Activated T-helper 17 cell treated with anti-CD3 and anti-CD28 coated beads, Interleukin-2, amount 50 U/mL, for 72 hours (primary cell): ENCODE measurements around the gene RPL28. TPM values are rescaled to one million over a fixed set of nuclear protein-coding genes. Genes with fewer than 3 reads are reported as not detected.
"Not testable (repeated sequence)": the region's sequence is repeated elsewhere in the genome, so short reads cannot be mapped to it uniquely, and the experiment has no call there.

Experiments used
- ATAC-seq: fragments of 150-1000 bp; cut with Tn5 transposase; replicated peaks from 2 replicates; pipeline ENCODE4 v1.10.0; 2021; ENCODE audit warnings: mild to moderate bottlenecking, moderate library complexity
- H3K27ac Mint-ChIP-seq: one replicate; pipeline ENCODE4 v1.8.0; 2022; ENCODE audit warnings: mixed read lengths
- H3K27me3 Mint-ChIP-seq: one replicate; pipeline ENCODE4 v1.8.0; 2022; ENCODE audit warnings: mixed read lengths
- H3K36me3 Mint-ChIP-seq: one replicate; pipeline ENCODE4 v1.8.0; 2022; ENCODE audit warnings: low read depth, mild to moderate bottlenecking, mixed read lengths
- H3K4me1 Mint-ChIP-seq: one replicate; pipeline ENCODE4 v1.8.0; 2022; ENCODE audit warnings: mixed read lengths
- H3K4me3 Mint-ChIP-seq: one replicate; pipeline ENCODE4 v1.8.0; 2022; ENCODE audit warnings: mild to moderate bottlenecking, mixed read lengths
- H3K9me3 Mint-ChIP-seq: one replicate; pipeline ENCODE4 v1.8.0; 2022; ENCODE audit warnings: mixed read lengths
- total RNA-seq, 2 donors: library from RNA; stranded (reverse); gene quantifications; one replicate each; pipeline ENCODE4 v1.2.3, GENCODE V29; 2022

The RPL28 gene
- total RNA-seq, 2 donors from 2014 or later = 2,155 to 2,438 TPM

GRCh38 chr19:55407800-55408532 lies 22.2 kb downstream of the RPL28 start:
- H3K27me3 Mint-ChIP-seq = no peaks in the 10 kb centered on the region
- H3K36me3 Mint-ChIP-seq = peaks cover 53% of the 10 kb centered on the region

GRCh38 chr19:55408533-55408872 lies 22.8 kb downstream of the RPL28 start:
- no peak for ATAC-seq
- no peaks in the 10 kb centered on the region for H3K9me3 Mint-ChIP-seq
- H3K4me1 Mint-ChIP-seq = peaks cover 14% of the 10 kb centered on the region
- peaks cover 47% of the 10 kb centered on the region for H3K36me3 Mint-ChIP-seq
- no peaks in the 10 kb centered on the region for H3K27me3 Mint-ChIP-seq
- peak overlapping the region; percentile 98 for H3K27ac Mint-ChIP-seq
- H3K4me3 Mint-ChIP-seq = peak overlapping the region; percentile 97

More at GRCh38 chr19:55407800-55408532, 22.2 kb downstream of the RPL28 start:
- Mint-ChIP-seq H3K27ac (peak overlapping the region; percentile 98), H3K9me3 (no peaks in the 10 kb centered on the region), H3K4me1 (peaks cover 14% of the 10 kb centered on the region), H3K4me3 (peak overlapping the region; percentile 97)
- ATAC-seq = peak; percentile 94

- not testable (repeated sequence) for H3K9me3 Mint-ChIP-seq, ATAC-seq, H3K27me3 Mint-ChIP-seq
- H3K36me3 Mint-ChIP-seq = peaks cover 40% of the 10 kb centered on the region
- peaks cover 14% of the 10 kb centered on the region for H3K4me1 Mint-ChIP-seq
- H3K4me3 Mint-ChIP-seq = peak overlapping the region; percentile 97
- peak overlapping the region; percentile 98 for H3K27ac Mint-ChIP-seq
These were observed 23.4 kb downstream of the RPL28 start for GRCh38 chr19:55409179-55409578.

GRCh38 chr19:55410168-55410567 lies 24.4 kb downstream of the RPL28 start:
- no peak overlapping the region for H3K27ac Mint-ChIP-seq
- H3K4me3 Mint-ChIP-seq = no peak overlapping the region
- peaks cover 31% of the 10 kb centered on the region for H3K36me3 Mint-ChIP-seq
- no peak for ATAC-seq
- H3K9me3 Mint-ChIP-seq = no peaks in the 10 kb centered on the region
- H3K4me1 Mint-ChIP-seq = peaks cover 14% of the 10 kb centered on the region
- no peaks in the 10 kb centered on the region for H3K27me3 Mint-ChIP-seq

GRCh38 chr19:55418185-55418584 lies 32.5 kb downstream of the RPL28 start:
- Mint-ChIP-seq H3K9me3 (no peaks in the 10 kb centered on the region), H3K4me1 (peaks cover 3% of the 10 kb centered on the region), H3K27me3 (no peaks in the 10 kb centered on the region), H3K36me3 (no peaks in the 10 kb centered on the region), H3K4me3 (no peak overlapping the region), H3K27ac (no peak overlapping the region)
- peak; percentile 85 for ATAC-seq

GRCh38 chr19:55419103-55419502 lies 33.4 kb downstream of the RPL28 start:
- Mint-ChIP-seq H3K27me3 (no peaks in the 10 kb centered on the region), H3K4me1 (peaks cover 3% of the 10 kb centered on the region), H3K4me3 (no peak overlapping the region), H3K36me3 (no peaks in the 10 kb centered on the region), H3K27ac (no peak overlapping the region), H3K9me3 (no peaks in the 10 kb centered on the region)
- no peak for ATAC-seq

GRCh38 chr19:55419624-55420236 lies 34.0 kb downstream of the RPL28 start:
- peaks cover 1% of the 10 kb centered on the region for H3K27me3 Mint-ChIP-seq
- ATAC-seq = no peak
- no peak overlapping the region for H3K27ac Mint-ChIP-seq
- H3K9me3 Mint-ChIP-seq = no peaks in the 10 kb centered on the region
- no peak overlapping the region for H3K4me3 Mint-ChIP-seq
- H3K36me3 Mint-ChIP-seq = no peaks in the 10 kb centered on the region
- H3K4me1 Mint-ChIP-seq = peaks cover 3% of the 10 kb centered on the region

GRCh38 chr19:55421281-55421680 lies 35.5 kb downstream of the RPL28 start:
- not testable (repeated sequence) for H3K36me3 Mint-ChIP-seq, H3K4me1 Mint-ChIP-seq, H3K27me3 Mint-ChIP-seq, H3K9me3 Mint-ChIP-seq
- peak overlapping the region; percentile 67 for H3K27ac Mint-ChIP-seq
- peak overlapping the region; percentile 26 for H3K4me3 Mint-ChIP-seq
- ATAC-seq = peak; percentile 19

GRCh38 chr19:55423225-55424005 lies 37.7 kb downstream of the RPL28 start:
- Mint-ChIP-seq H3K27me3 (peaks cover 4% of the 10 kb centered on the region), H3K27ac (no peak overlapping the region), H3K4me1 (no peaks in the 10 kb centered on the region), H3K36me3 (no peaks in the 10 kb centered on the region), H3K4me3 (no peak overlapping the region), H3K9me3 (no peaks in the 10 kb centered on the region)
- no peak for ATAC-seq

- H3K9me3 Mint-ChIP-seq = no peaks in the 10 kb centered on the region
- H3K27ac Mint-ChIP-seq = no peak overlapping the region
- no peak overlapping the region for H3K4me3 Mint-ChIP-seq
- peaks cover 9% of the 10 kb centered on the region for H3K27me3 Mint-ChIP-seq
- no peaks in the 10 kb centered on the region for H3K4me1 Mint-ChIP-seq
- ATAC-seq = no peak
- no peaks in the 10 kb centered on the region for H3K36me3 Mint-ChIP-seq
These were observed 38.8 kb downstream of the RPL28 start for GRCh38 chr19:55424518-55424917.

- Mint-ChIP-seq H3K36me3 (no peaks in the 10 kb centered on the region), H3K4me1 (no peaks in the 10 kb centered on the region), H3K27ac (no peak overlapping the region), H3K9me3 (no peaks in the 10 kb centered on the region), H3K27me3 (peaks cover 17% of the 10 kb centered on the region), H3K4me3 (no peak overlapping the region)
- ATAC-seq = no peak
These were observed 40.3 kb downstream of the RPL28 start for GRCh38 chr19:55426042-55426441.

- Mint-ChIP-seq H3K4me3 (no peak overlapping the region), H3K27me3 (peaks cover 26% of the 10 kb centered on the region), H3K9me3 (no peaks in the 10 kb centered on the region), H3K36me3 (no peaks in the 10 kb centered on the region), H3K27ac (no peak overlapping the region), H3K4me1 (no peaks in the 10 kb centered on the region)
- no peak for ATAC-seq
These were observed 45.5 kb downstream of the RPL28 start for GRCh38 chr19:55431183-55431582.

- no peak overlapping the region for H3K4me3 Mint-ChIP-seq
- no peaks in the 10 kb centered on the region for H3K4me1 Mint-ChIP-seq
- H3K27ac Mint-ChIP-seq = no peak overlapping the region
- H3K9me3 Mint-ChIP-seq = no peaks in the 10 kb centered on the region
- peaks cover 26% of the 10 kb centered on the region for H3K27me3 Mint-ChIP-seq
- H3K36me3 Mint-ChIP-seq = no peaks in the 10 kb centered on the region
- ATAC-seq = no peak
These were observed 46.7 kb downstream of the RPL28 start for GRCh38 chr19:55432241-55432959.

- Mint-ChIP-seq H3K9me3 (no peaks in the 10 kb centered on the region), H3K36me3 (no peaks in the 10 kb centered on the region), H3K4me3 (no peak overlapping the region), H3K4me1 (no peaks in the 10 kb centered on the region), H3K27ac (no peak overlapping the region), H3K27me3 (peaks cover 26% of the 10 kb centered on the region)
- no peak for ATAC-seq
These were observed 47.6 kb downstream of the RPL28 start for GRCh38 chr19:55433292-55433691.
